HG03342 (cell line): Measurements from ENCODE around the gene CPN1.
"Not testable (repeated sequence)": the region's sequence is repeated elsewhere in the genome, so short reads cannot be mapped to it uniquely, and the experiment has no call there.

Source experiments
- ATAC-seq: cut with Tn5 transposase; IDR thresholded peaks from one replicate; pipeline ENCODE4 v1.9.1; 2021; ENCODE audit warnings: mild to moderate bottlenecking, moderate library complexity; ENCODE audit not compliant: unreplicated experiment

CPN1 gene

GRCh38 chr10:100082276-100082675 is 607 bp upstream of the CPN1 start:
- ATAC-seq, result not testable (repeated sequence)

- ATAC-seq, result no peak
Measured at GRCh38 chr10:100076750-100077149, 4.9 kb downstream of the CPN1 start.

DNA sequence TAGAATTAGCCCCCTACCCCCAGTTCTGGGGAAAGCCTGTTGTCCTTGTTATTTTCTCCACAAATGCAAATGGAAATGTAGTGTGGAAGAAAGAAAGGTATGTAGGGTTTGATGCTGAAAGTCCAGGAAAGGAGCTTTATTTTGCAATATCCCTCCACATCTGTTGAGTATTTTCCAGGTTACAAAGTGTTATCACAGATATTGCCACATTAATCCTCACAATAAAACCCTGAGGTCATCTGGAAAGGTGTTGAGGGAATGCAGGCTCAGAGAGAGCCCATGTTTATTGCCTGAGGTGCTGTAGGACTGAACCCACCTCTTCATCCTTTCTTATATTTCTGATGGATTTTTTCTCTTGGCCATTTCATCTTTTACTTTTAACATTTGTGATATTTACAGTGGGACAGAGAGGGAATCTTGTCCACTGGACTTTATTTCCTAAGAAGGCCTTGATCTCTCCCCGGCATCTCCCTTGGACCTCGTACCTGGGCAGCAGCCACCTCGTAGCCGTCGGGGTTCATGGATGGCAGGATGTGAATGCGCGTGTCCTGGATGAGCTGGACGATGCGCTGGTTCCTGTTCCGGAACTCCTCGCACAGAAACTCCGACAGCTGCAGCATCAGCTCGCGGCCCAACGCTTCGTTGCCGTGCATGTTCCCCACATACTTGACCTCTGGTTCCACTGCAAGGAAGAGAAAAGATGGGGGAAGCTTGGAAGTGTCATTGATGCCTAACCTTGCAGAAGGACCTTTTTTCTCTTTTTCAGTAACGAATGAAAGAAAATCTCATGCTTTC is 6.0 kb downstream of the CPN1 start:
- no peak for ATAC-seq

DNA sequence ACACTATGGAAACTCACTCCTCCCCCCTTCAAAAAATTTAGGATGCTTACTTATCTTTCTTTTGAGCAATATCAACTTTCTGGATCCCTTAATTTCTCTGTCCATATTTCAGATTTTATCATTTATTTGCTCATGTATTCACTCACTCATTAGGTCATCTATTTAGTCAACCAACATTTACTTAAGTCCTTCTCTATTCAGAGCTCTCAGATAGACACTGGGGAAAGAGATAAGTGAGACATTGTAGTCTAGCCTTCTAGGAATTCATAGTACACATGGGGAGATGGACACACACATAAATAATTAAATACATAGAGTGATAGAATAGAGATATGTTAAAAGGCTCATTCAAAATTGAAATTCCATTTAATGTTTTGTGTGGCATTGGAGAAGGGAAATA is 9.2 kb downstream of the CPN1 start:
- no peak for ATAC-seq

- ATAC-seq, result no peak
Measured at GRCh38 chr10:100071529-100071928, 10.1 kb downstream of the CPN1 start.

- ATAC-seq, result no peak
Measured at GRCh38 chr10:100067466-100067865, 14.2 kb downstream of the CPN1 start.

GRCh38 chr10:100065084-100065660 is 16.5 kb downstream of the CPN1 start:
- no peak for ATAC-seq

- ATAC-seq, result no peak
Measured at GRCh38 chr10:100061401-100061800, 20.3 kb downstream of the CPN1 start.

DNA sequence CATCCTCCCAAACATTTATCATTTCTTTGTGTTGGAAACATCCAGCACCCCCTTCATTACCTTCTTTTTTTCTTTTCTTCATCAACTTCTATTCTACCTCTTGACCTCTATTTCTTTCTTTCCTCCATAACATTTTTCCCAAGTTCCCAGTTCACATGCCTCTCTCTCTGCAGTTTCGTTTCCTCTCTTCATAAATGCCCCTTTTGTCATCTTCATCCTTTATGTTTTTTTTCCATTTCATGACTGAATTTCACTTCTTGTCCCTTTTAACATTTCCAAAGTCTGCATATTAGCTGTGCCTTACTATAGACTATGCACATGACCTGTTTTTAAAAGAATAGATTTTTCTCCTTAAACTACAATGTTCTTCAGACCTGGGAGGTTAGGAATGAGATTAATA is 23.7 kb downstream of the CPN1 start:
- ATAC-seq, result no peak

GRCh38 chr10:100053686-100054460 is 27.8 kb downstream of the CPN1 start:
- no peak for ATAC-seq

DNA sequence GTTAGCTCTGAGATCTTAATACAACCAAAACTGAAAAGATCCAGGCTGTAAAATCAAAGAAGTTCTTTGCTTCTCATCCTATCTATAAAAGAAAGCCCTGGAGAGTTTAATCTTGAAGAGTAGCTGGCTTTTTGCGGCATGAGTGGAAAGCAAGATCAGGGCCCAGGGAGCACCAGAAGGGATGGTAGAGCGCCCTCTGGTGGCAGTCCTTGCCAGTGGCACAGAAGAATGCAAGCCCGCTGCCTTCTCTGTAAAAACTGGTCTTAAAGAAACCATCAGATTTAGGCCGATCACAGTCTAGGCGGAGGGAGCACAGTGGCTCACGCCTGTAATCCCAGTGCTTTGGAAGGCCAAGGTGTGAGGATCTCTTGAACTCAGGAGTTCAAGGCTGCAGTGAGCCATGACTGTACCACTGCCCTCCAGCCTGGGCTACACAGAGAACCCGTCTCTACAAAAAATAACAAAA is 35.6 kb downstream of the CPN1 start:
- peak; percentile 81 for ATAC-seq

- no peak for ATAC-seq
Measured at GRCh38 chr10:100045592-100045991, 36.1 kb downstream of the CPN1 start.

GRCh38 chr10:100043796-100044195 is 37.9 kb downstream of the CPN1 start:
- ATAC-seq, result no peak

DNA sequence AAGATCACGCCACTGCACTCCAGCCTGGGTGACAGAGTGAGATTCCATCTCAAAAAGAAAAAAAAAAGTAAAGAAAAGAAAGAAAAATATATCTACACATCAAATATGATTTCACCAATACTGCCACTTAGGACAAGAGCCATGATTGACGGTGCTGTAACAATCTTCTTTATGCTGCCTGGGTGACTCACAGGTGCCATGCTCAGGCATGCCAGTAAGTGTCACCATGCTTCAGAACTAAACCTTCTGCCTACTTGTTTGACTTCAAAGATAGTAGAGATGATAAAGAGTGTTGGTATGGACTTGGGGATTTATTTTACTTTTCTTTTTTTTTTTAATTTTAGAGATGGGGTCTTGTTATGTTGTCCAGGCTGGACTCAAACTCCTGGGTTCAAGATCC is 38.3 kb downstream of the CPN1 start:
- ATAC-seq, result no peak

DNA sequence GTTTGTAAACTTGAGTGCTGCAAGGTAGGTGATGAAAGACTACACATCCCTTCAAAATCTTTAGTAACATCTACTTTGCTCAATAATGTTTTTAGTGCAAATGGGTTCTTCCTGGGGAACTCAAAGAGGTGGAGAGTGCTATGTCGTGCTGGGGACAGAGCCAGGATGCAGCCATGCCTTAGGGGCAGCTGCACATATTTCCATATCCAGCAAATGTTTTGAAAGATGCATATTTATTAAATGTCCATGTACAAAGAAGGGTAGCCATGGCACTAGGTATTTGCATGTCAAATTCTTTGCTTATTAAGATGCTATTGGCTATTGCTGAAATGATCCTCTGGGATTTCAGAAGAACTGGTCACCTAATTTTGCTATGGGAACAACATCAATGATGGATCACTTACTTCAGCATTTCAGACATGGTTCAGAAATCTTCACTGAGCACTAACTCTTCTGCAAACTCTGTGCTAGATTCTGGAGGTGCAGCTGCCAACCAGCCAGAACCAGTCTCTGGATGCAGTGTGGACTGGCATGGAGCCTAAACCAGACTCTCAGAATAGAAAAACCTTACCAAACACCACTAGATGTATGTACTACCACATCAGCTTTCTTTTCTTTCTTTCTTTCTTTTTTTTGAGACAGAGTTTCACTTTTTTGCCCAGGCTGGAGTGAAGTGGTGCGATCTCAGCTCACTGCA is 40.2 kb downstream of the CPN1 start:
- no peak for ATAC-seq

DNA sequence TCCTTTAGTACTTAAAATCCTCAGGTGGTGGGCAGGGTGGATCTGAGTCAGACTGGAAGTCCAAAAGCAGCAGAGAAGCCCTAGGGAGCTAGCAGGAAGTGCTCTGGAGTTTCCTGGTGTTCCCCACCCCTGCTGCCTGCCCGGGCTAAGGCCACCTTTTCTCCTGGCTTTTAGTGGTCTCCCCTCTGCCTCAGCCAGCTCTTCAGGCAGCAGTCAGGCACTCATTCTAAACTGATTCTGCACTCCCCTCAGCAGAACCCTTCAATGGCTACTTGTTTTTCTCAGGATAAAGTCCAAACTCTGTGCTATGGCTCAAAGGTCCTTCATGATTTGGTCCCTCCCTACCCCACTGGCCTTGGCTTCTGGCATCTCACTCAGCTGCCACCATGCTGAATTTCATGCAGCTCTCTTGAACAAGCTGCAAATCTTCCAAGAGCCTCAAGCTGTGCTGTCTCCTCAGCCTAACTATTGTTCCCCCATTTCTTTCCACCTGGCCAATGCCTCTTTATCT is 43.1 kb downstream of the CPN1 start:
- no peak for ATAC-seq

GRCh38 chr10:100037758-100038315 is 43.8 kb downstream of the CPN1 start:
- ATAC-seq, result no peak

DNA sequence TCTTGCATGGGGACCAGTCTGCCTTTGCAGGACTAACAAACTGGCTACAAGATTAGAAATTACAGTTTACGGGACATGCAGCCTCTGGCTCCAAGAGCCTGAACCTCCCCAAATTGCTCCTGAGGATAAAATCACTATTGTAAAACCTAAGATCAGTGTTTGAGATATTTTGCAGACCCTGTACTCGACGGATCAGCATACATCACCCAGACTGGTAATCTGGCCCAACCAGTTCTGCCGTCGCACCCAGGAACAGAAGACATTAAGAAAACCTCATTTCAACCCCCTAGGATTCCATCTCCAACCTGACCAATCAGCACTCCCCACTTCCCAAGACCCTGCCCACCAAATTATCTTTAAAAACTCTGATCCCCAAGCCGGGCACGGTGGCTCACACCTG is 44.8 kb downstream of the CPN1 start:
- no peak for ATAC-seq

DNA sequence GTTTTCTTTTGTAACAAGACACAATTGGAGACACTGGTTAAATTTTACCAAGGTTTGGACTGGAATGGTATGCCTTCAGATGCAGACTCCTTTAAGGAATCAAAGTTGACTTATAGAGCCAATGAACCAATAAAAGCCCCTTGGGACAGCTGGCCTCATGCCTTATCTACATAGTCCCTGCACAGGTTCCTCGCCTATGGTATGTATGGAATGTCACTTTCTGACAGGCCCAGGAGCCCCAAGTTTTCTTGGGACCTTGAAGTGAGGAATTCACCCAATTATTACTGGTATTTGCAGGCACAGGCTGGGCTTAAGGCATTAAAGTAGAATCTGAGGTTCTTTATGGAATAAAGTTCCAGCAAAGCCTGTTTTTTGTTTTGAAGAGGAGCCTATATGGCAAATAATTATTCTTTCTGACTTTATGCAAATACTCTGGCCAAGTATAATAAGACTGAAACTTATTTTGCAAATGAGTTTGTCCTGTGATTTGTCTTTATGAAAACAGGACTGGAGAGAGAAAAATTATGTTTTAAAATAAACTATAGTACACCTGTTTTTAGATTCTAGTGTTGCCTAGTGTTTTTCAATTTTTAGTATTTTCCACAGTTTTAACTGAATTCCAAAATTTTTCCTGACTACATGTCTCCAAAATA is 47.8 kb downstream of the CPN1 start:
- no peak for ATAC-seq

DNA sequence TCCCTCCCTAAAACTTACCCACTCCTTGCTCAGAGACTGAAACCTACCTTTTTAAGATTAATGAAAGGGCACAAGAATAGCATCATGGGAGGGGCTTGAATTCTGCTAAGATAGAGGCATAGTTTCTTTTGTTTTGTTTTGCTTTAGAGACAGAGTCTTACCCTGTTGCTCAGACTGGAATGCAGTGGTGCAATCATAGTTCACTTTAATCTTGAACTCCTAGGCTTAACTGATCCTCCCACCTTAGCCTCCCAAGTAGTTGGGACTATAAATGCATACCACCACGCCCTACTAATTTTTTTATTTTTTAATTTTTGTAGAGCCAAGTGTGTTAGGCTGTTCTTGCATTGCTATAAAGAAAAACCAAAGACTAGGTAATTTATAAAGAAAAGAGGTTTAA is 54.3 kb downstream of the CPN1 start:
- no peak for ATAC-seq
